Right lobe of liver (tissue), 4 donors: ENCODE measurements around the gene IKBIP.

Experiments used
- POLR2A ChIP-seq: fragments of 450-650 bp; IDR thresholded peaks from one replicate; pipeline ENCODE4 v1.6.1; 2017; ENCODE audit warnings: antibody characterized with exemption, mild to moderate bottlenecking
- TF ChIP-seq, protein P1 (sequence below), 4 donors: fragments of 200-600 bp in 3 of 4; fragments of 450-650 bp in 1 of 4; IDR thresholded peaks; one replicate each; pipeline versions ENCODE4 v1.5.1 to v1.8.0; 2016 to 2022; ENCODE audit warnings: antibody characterized with exemption in 4 of 4, mild to moderate bottlenecking in 2 of 4
- donor health status: DM: no; HTN: no; CAD: no.
- donor health status: DM: no; HTN: no; CAD: no.
- donor health status: DM: no; HTN: yes; CAD: no.

DNA sequence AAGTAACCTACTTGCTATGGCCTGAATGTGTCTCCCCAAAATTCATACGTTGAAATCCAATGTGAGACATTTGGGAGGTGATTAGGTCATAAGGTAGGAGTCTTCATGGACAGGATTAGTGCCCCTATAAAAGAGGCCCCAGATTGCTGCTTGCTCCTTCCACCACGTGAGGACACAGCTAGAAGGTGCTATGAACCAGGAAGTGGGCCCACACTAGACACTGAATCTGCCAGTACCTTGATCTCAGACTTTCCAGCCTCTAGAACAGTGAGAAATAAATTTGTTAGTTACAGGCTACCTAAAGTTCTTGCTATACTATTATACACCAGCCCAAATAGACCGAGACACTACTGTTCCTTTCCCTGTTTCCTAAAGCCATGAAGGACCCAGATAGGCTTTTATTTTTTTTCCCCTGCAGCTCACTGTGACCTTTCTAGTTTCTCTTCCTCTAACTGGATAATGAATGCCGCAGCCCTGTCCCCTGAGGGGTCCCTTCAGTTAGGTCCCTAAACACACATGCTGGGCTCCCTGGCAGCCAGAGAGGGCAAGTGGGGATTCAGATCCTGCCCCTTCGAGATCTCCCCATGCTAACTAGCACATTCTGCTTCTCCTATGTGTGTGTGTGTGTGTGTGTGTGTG lies 31.8 kb downstream of the IKBIP start:
- no peak for TF ChIP-seq POLR2A
- TF ChIP-seq, protein P1, sequence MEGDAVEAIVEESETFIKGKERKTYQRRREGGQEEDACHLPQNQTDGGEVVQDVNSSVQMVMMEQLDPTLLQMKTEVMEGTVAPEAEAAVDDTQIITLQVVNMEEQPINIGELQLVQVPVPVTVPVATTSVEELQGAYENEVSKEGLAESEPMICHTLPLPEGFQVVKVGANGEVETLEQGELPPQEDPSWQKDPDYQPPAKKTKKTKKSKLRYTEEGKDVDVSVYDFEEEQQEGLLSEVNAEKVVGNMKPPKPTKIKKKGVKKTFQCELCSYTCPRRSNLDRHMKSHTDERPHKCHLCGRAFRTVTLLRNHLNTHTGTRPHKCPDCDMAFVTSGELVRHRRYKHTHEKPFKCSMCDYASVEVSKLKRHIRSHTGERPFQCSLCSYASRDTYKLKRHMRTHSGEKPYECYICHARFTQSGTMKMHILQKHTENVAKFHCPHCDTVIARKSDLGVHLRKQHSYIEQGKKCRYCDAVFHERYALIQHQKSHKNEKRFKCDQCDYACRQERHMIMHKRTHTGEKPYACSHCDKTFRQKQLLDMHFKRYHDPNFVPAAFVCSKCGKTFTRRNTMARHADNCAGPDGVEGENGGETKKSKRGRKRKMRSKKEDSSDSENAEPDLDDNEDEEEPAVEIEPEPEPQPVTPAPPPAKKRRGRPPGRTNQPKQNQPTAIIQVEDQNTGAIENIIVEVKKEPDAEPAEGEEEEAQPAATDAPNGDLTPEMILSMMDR (IDR thresholded peaks at IDR 0.05) = no peak
